Epithelial cell of proximal tubule (primary cell): ENCODE data around the gene FAM163B. TPM values are rescaled to one million over a fixed set of nuclear protein-coding genes. Genes with fewer than 3 reads are reported as not detected.

Source experiments
- DNase-seq: peaks from one replicate; pipeline ENCODE4 v3.0.0-alpha.2; 2011; ENCODE audit warnings: low read depth
- H3K4me3 ChIP-seq: 2 replicates; pipeline ENCODE4 v1.5.1; 2011; ENCODE audit warnings: low read depth, mild to moderate bottlenecking, low read length
- CTCF ChIP-seq: conservative IDR thresholded peaks from 2 replicates; pipeline ENCODE4 v1.5.1; 2012; ENCODE audit warnings: low read depth, mild to moderate bottlenecking, low read length
- total RNA-seq: library from RNA; depleted of rRNA; stranded (reverse); fragments of >200 nt; gene quantifications from 2 replicates; pipeline ENCODE4 v1.2.3, GENCODE V29; 2015

FAM163B gene
- total RNA-seq, 1 donor from 2014 or later, result not detected

- no peak for TF ChIP-seq CTCF
- DNase-seq, result no peak
- H3K4me3 ChIP-seq, result no peak overlapping the region
Observed at GRCh38 chr9:133638711-133639110, 29.5 kb upstream of the FAM163B start.

GRCh38 chr9:133638076-133638475 lies 28.9 kb upstream of the FAM163B start:
- no peak for DNase-seq
- no peak for TF ChIP-seq CTCF
- H3K4me3 ChIP-seq, result no peak overlapping the region

- TF ChIP-seq CTCF, result no peak
- DNase-seq, result no peak
- no peak overlapping the region for H3K4me3 ChIP-seq
Observed at GRCh38 chr9:133637451-133638055, 28.4 kb upstream of the FAM163B start.

- no peak for TF ChIP-seq CTCF
- no peak overlapping the region for H3K4me3 ChIP-seq
- no peak for DNase-seq
Observed at GRCh38 chr9:133636902-133637301, 27.7 kb upstream of the FAM163B start.

GRCh38 chr9:133635533-133636531 lies 26.6 kb upstream of the FAM163B start, which contains the start of gene DBH:
DBH (plus strand) TSS chr9:133636363; CDS start chr9:133636372, 9 bp downstream.
- no peak for DNase-seq
- no peak within 1 kb of the TSS for H3K4me3 ChIP-seq
- TF ChIP-seq CTCF, result no peak

- no peak for DNase-seq
- no peak for TF ChIP-seq CTCF
- H3K4me3 ChIP-seq, result no peak overlapping the region
Observed at GRCh38 chr9:133635098-133635497, 25.9 kb upstream of the FAM163B start.
